ENCODE measurements around the gene EPHB1. TPM values are rescaled to one million over a fixed set of nuclear protein-coding genes. Genes with fewer than 3 reads are reported as not detected.

EPHB1 gene
- total RNA-seq, 1 experiment from 2014 or later: 2.8 TPM

DNA sequence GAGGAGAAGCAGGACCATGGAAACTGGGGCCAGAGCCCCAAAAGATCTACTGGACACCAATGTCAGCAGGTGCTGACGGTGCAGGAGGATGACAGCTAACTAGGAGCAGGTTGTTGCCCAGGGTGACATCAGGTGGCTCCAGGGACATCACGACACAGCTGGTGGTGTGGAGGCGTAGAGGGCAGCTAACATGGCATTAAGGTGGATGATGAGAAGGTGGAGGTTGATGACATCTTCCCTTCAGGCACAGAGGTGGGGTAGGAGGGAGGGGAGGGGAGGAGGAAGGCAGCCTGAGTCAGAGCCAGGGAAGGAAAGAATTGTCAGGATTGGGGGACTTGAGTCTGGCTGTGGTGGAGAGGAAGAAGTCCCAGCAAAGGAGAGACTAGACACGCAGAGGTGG, 1.5 kb upstream of the EPHB1 start:
- no peak overlapping the region for H2BK12ac ChIP-seq (ENCODE audit: insufficient read length, low read depth, low read length)
- no peak overlapping the region for H2AK5ac ChIP-seq (ENCODE audit: insufficient read length, low read length)
- no peak overlapping the region for H4K5ac ChIP-seq (ENCODE audit: insufficient read length, low read depth, low read length)
- H3K9ac ChIP-seq (ENCODE audit: extremely low read depth, insufficient read length, low read length): no peak overlapping the region
- no peaks in the 10 kb centered on the region for H4K20me1 ChIP-seq (ENCODE audit: control insufficient read depth, insufficient read depth, insufficient read length)
- H3K18ac ChIP-seq (ENCODE audit: insufficient read length, low read depth, low read length): no peak overlapping the region
- H3K27me3 ChIP-seq (ENCODE audit: insufficient read depth, low read length): peaks cover 19% of the 10 kb centered on the region; the same call in 1 of the 2 replicates
- H3K4me1 Mint-ChIP-seq: peaks cover 15 to 18% of the 10 kb centered on the region in 2 experiments
- TF ChIP-seq CTCF (conservative IDR thresholded peaks at IDR 0.05): no peak
- no peaks in the 10 kb centered on the region for H3K9me3 ChIP-seq (ENCODE audit: control insufficient read depth, low read depth, low read length)
- H2BK5ac ChIP-seq (ENCODE audit: insufficient read length, low read length): no peak overlapping the region
- H3K4ac ChIP-seq (ENCODE audit: low read depth, low read length): no peak overlapping the region
- DNase-seq: no peak
- no peak overlapping the region for H2BK15ac ChIP-seq (ENCODE audit: low read depth, low read length)
- no CpG with 5 or more reads among the region's 4 CpGs for WGBS (ENCODE audit: extremely low coverage, insufficient read length, low lambda C conversion rate)
- H3K4me1 ChIP-seq (ENCODE audit: insufficient read depth, low read length): no peaks in the 10 kb centered on the region; the same call in 1 of the 2 replicates
- no peak overlapping the region for H3K4me3 Mint-ChIP-seq
- H3K27me3 Mint-ChIP-seq (ENCODE audit: low read depth): peaks cover 79% of the 10 kb centered on the region
- no peaks in the 10 kb centered on the region for H3K79me2 ChIP-seq (ENCODE audit: insufficient read depth, low read length)
- H3K4me2 ChIP-seq (ENCODE audit: insufficient read depth, insufficient read length, low read length): no peak overlapping the region
- H4K8ac ChIP-seq (replicated peaks; ENCODE audit: insufficient read length, low read depth, low read length): no peak overlapping the region
- H3K56ac ChIP-seq (ENCODE audit: insufficient read length, low read depth, low read length): no peak overlapping the region
- no peak overlapping the region; a peak in 1 of 7 replicates for H3K27ac Mint-ChIP-seq
- peaks cover 21% of the 10 kb centered on the region for H3K23me2 ChIP-seq (ENCODE audit: insufficient read length, low read depth, low read length, poor library complexity, severe bottlenecking)
- no peaks in the 10 kb centered on the region; a peak in 1 of 5 replicates for H3K9me3 Mint-ChIP-seq
- H3K79me1 ChIP-seq (ENCODE audit: insufficient read depth, low read depth, low read length, poor library complexity, severe bottlenecking): no peaks in the 10 kb centered on the region
- H4K91ac ChIP-seq (ENCODE audit: insufficient read length, low read depth, low read length): no peak overlapping the region
- H3K23ac ChIP-seq (ENCODE audit: insufficient read length, low read depth, low read length): no peak overlapping the region
- no peaks in the 10 kb centered on the region for H3K36me3 Mint-ChIP-seq (ENCODE audit: insufficient read depth in 1 of 3, low read depth in 3 of 3)
- H2BK120ac ChIP-seq (ENCODE audit: low read depth, low read length, poor library complexity, severe bottlenecking): no peak overlapping the region
- no peak overlapping the region for H2BK20ac ChIP-seq (ENCODE audit: low read depth, low read length, poor library complexity, severe bottlenecking)
- no peak overlapping the region for H3K27ac ChIP-seq (ENCODE audit: insufficient read length, low read depth, low read length)
- H3K14ac ChIP-seq (ENCODE audit: insufficient read depth, low read length): no peak overlapping the region; the same call in 1 of the 2 replicates
- no peak overlapping the region for H3T11ph ChIP-seq (ENCODE audit: low read length)
- H2AFZ ChIP-seq (ENCODE audit: low read length): no peak overlapping the region

Measured in H9 (cell line).